Endodermal cell (in vitro differentiated cells): ENCODE measurements around the gene IL3RA. TPM values are rescaled to one million over a fixed set of nuclear protein-coding genes. Genes with fewer than 3 reads are reported as not detected.
"Not testable (repeated sequence)": the region's sequence is repeated elsewhere in the genome, so short reads cannot be mapped to it uniquely, and the experiment has no call there.

Experiments
- DNase-seq: peaks from one replicate; pipeline ENCODE4 v3.0.0-alpha.2; 2017
- H3K27ac ChIP-seq: 2 replicates; pipeline ENCODE4 v1.5.1; 2013; ENCODE audit warnings: mild to moderate bottlenecking, low read depth, low read length, moderate library complexity
- H3K27me3 ChIP-seq: 2 replicates; pipeline ENCODE4 v1.6.1; 2013; ENCODE audit warnings: mild to moderate bottlenecking, low read length, moderate library complexity; ENCODE audit not compliant: insufficient read depth, control insufficient read depth, poor library complexity, severe bottlenecking
- H3K36me3 ChIP-seq: 2 replicates; pipeline ENCODE4 v1.7.0; 2013; ENCODE audit warnings: mild to moderate bottlenecking, low read length, moderate library complexity; ENCODE audit not compliant: control insufficient read depth, insufficient read depth
- H3K4me1 ChIP-seq: one replicate; pipeline ENCODE4 v1.7.0; 2013; ENCODE audit warnings: low read length; ENCODE audit not compliant: control insufficient read depth, insufficient read depth
- H3K4me3 ChIP-seq: 2 replicates; pipeline ENCODE4 v1.5.1; 2013; ENCODE audit warnings: mild to moderate bottlenecking, low read length, moderate library complexity
- H3K9ac ChIP-seq: 2 replicates; pipeline ENCODE4 v1.6.1; 2013; ENCODE audit warnings: mild to moderate bottlenecking, low read length, moderate library complexity; ENCODE audit not compliant: poor library complexity, severe bottlenecking; ENCODE audit errors: extremely low read depth
- H3K9me3 ChIP-seq: 2 replicates; pipeline ENCODE4 v1.6.1; 2013; ENCODE audit warnings: mild to moderate bottlenecking, low read length, moderate library complexity; ENCODE audit not compliant: control insufficient read depth
- H3K27ac Mint-ChIP-seq: 2 replicates; pipeline ENCODE4 v1.8.0; 2020; ENCODE audit warnings: mixed read lengths
- H3K27me3 Mint-ChIP-seq: 2 replicates; pipeline ENCODE4 v1.8.0; 2021; ENCODE audit warnings: mild to moderate bottlenecking, mixed read lengths; ENCODE audit not compliant: insufficient read depth
- H3K36me3 Mint-ChIP-seq: 2 replicates; pipeline ENCODE4 v1.8.0; 2020; ENCODE audit warnings: low read depth, mixed read lengths
- H3K4me1 Mint-ChIP-seq: 2 replicates; pipeline ENCODE4 v1.8.0; 2020; ENCODE audit warnings: mixed read lengths
- H3K4me3 Mint-ChIP-seq: 2 replicates; pipeline ENCODE4 v1.8.0; 2020; ENCODE audit warnings: mild to moderate bottlenecking, moderate library complexity, mixed read lengths
- H3K9me3 Mint-ChIP-seq: 2 replicates; pipeline ENCODE4 v1.8.0; 2020; ENCODE audit warnings: mild to moderate bottlenecking, mixed read lengths
- CTCF ChIP-seq: fragments of 200-600 bp; sonication (generic); conservative IDR thresholded peaks from 2 replicates; pipeline ENCODE4 v1.5.0; 2021; ENCODE audit warnings: antibody characterized with exemption, mild to moderate bottlenecking
- WGBS, 2 experiments: methylation state at CpG; one replicate each; pipeline versions ENCODE4 v1.1.5 to v1.1.7; 2013; ENCODE audit warnings: missing lambda C conversion rate in 2 of 2, mixed read lengths in 1 of 2; ENCODE audit not compliant: insufficient coverage in 1 of 2, insufficient read length in 1 of 2; 5-methylcytosine and 5-hydroxymethylcytosine counted together
- total RNA-seq, 2 donors: library from RNA; stranded (reverse); fragmentation: NEBNext Ultra II Directional in 1 of 2; extraction: Animal tissue kit (Norgen Biotek cat#: 25700) in 1 of 2; gene quantifications; 2 replicates in 1 of 2; 3 replicates in 1 of 2; pipeline ENCODE4 v1.2.1, GENCODE V29; 2021

IL3RA gene
- total RNA-seq, 2 donors from 2014 or later, result not detected

GRCh38 chrX:1292575-1293290 lies 43.9 kb upstream of the IL3RA start:
- no peak for DNase-seq
- peaks cover 21% of the 10 kb centered on the region for H3K36me3 Mint-ChIP-seq
- no peak overlapping the region for H3K4me3 Mint-ChIP-seq
- no peak for TF ChIP-seq CTCF
- no peak overlapping the region for H3K9ac ChIP-seq
- H3K27ac Mint-ChIP-seq, result peak overlapping the region; percentile 18
- peaks cover 8% of the 10 kb centered on the region for H3K4me1 Mint-ChIP-seq
- no peaks in the 10 kb centered on the region for H3K36me3 ChIP-seq
- peak overlapping the region; percentile 22 for H3K27ac ChIP-seq
- WGBS, 2 experiments, result 67 to 74% methylated on average over 16 to 19 of the region's 22 CpGs
- peaks cover 2% of the 10 kb centered on the region for H3K27me3 Mint-ChIP-seq
- H3K9me3 ChIP-seq, result no peaks in the 10 kb centered on the region
- no peaks in the 10 kb centered on the region for H3K4me1 ChIP-seq
- H3K9me3 Mint-ChIP-seq, result peaks cover 9% of the 10 kb centered on the region
- no peaks in the 10 kb centered on the region for H3K27me3 ChIP-seq
- H3K4me3 ChIP-seq, result no peak overlapping the region

- Mint-ChIP-seq H3K27me3 (no peaks in the 10 kb centered on the region), H3K4me1 (peaks cover 8% of the 10 kb centered on the region), H3K36me3 (peaks cover 20% of the 10 kb centered on the region), H3K9me3 (peaks cover 18% of the 10 kb centered on the region), H3K4me3 (no peak overlapping the region), H3K27ac (no peak overlapping the region)
- no peak for DNase-seq
- no peak overlapping the region for H3K4me3 ChIP-seq
- no peaks in the 10 kb centered on the region for H3K27me3 ChIP-seq
- no peaks in the 10 kb centered on the region for H3K4me1 ChIP-seq
- no peak overlapping the region for H3K9ac ChIP-seq
- no peak overlapping the region for H3K27ac ChIP-seq
- WGBS, 2 experiments, result 86 to 92% methylated on average over 25 to 28 of the region's 29 CpGs
- TF ChIP-seq CTCF, result no peak
- H3K9me3 ChIP-seq, result peaks cover 10% of the 10 kb centered on the region
- no peaks in the 10 kb centered on the region for H3K36me3 ChIP-seq
These were observed 42.1 kb upstream of the IL3RA start for GRCh38 chrX:1294301-1295067.

- H3K27ac ChIP-seq, result no peak overlapping the region
- Mint-ChIP-seq H3K4me1 (peaks cover 11% of the 10 kb centered on the region), H3K9me3 (peaks cover 15% of the 10 kb centered on the region), H3K4me3 (no peak overlapping the region), H3K36me3 (peaks cover 16% of the 10 kb centered on the region), H3K27me3 (no peaks in the 10 kb centered on the region), H3K27ac (no peak overlapping the region)
- H3K9me3 ChIP-seq, result peaks cover 11% of the 10 kb centered on the region
- no peak for DNase-seq
- H3K4me1 ChIP-seq, result no peaks in the 10 kb centered on the region
- no peak overlapping the region for H3K9ac ChIP-seq
- WGBS, 2 experiments, result 89 to 97% methylated on average over 6 to 10 of the region's 10 CpGs
- no peaks in the 10 kb centered on the region for H3K36me3 ChIP-seq
- H3K4me3 ChIP-seq, result no peak overlapping the region
- no peaks in the 10 kb centered on the region for H3K27me3 ChIP-seq
- TF ChIP-seq CTCF, result no peak
These were observed 41.0 kb upstream of the IL3RA start for GRCh38 chrX:1295550-1295949.

- DNase-seq, H3K4me3 Mint-ChIP-seq, H3K9ac ChIP-seq, H3K36me3 ChIP-seq, H3K27ac Mint-ChIP-seq, H3K27me3 ChIP-seq, H3K27ac ChIP-seq, H3K4me1 ChIP-seq, H3K4me1 Mint-ChIP-seq, H3K4me3 ChIP-seq, H3K27me3 Mint-ChIP-seq: not testable (repeated sequence)
- H3K9me3 ChIP-seq, result peaks cover 11% of the 10 kb centered on the region
- 95% methylated on average over 2 of the region's 8 CpGs; no CpG with 5 or more reads in 1 of the 2 experiments for WGBS, 2 experiments
- peaks cover 17% of the 10 kb centered on the region for H3K36me3 Mint-ChIP-seq
- peaks cover 15% of the 10 kb centered on the region for H3K9me3 Mint-ChIP-seq
These were observed 39.0 kb upstream of the IL3RA start for GRCh38 chrX:1297591-1297990.
